Suprapubic skin (tissue), 4 donors: ENCODE results near the gene PIWIL1.

Source experiments
- CTCF ChIP-seq, 2 donors: fragments of 200-600 bp in 1 of 2; fragments of 450-650 bp in 1 of 2; sonication (generic) in 1 of 2; IDR thresholded peaks; one replicate each; pipeline ENCODE4 v1.5.1; 2016 to 2019; ENCODE audit warnings: antibody characterized with exemption in 2 of 2, mild to moderate bottlenecking in 1 of 2, moderate library complexity in 1 of 2
- EP300 ChIP-seq: sonication (generic); formaldehyde crosslinking; IDR thresholded peaks from one replicate; pipeline ENCODE4 v1.6.1; 2017; ENCODE audit warnings: antibody characterized with exemption
- POLR2A ChIP-seq, 2 donors: fragments of 450-650 bp; IDR thresholded peaks; one replicate each; pipeline ENCODE4 v1.6.1; 2017; ENCODE audit warnings: antibody characterized with exemption in 2 of 2, mild to moderate bottlenecking in 2 of 2, moderate library complexity in 2 of 2
- POLR2AphosphoS5 ChIP-seq, 3 donors: sonication (generic); formaldehyde crosslinking; IDR thresholded peaks; one replicate each; pipeline ENCODE4 v1.6.1; 2017; ENCODE audit warnings: antibody characterized with exemption in 3 of 3

GRCh38 chr12:130344529-130344928, 6.8 kb downstream of the PIWIL1 start:
- TF ChIP-seq CTCF (IDR thresholded peaks at IDR 0.05) (no peak), EP300 (no peak), POLR2A (IDR thresholded peaks at IDR 0.05) (no peak), POLR2AphosphoS5 (IDR thresholded peaks at IDR 0.05) (no peak)
